HPDE6-E6E7 (cell line): ENCODE measurements around the gene IL25.
"Not testable (repeated sequence)": the region's sequence is repeated elsewhere in the genome, so short reads cannot be mapped to it uniquely, and the experiment has no call there.

Experiments
- DNase-seq: peaks from one replicate; pipeline ENCODE4 v3.0.0; 2011; ENCODE audit warnings: missing footprints; ENCODE audit errors: extremely low spot score

Gene IL25

GRCh38 chr14:23409475-23409874 lies 36.9 kb downstream of the IL25 start:
- no peak for DNase-seq

DNA sequence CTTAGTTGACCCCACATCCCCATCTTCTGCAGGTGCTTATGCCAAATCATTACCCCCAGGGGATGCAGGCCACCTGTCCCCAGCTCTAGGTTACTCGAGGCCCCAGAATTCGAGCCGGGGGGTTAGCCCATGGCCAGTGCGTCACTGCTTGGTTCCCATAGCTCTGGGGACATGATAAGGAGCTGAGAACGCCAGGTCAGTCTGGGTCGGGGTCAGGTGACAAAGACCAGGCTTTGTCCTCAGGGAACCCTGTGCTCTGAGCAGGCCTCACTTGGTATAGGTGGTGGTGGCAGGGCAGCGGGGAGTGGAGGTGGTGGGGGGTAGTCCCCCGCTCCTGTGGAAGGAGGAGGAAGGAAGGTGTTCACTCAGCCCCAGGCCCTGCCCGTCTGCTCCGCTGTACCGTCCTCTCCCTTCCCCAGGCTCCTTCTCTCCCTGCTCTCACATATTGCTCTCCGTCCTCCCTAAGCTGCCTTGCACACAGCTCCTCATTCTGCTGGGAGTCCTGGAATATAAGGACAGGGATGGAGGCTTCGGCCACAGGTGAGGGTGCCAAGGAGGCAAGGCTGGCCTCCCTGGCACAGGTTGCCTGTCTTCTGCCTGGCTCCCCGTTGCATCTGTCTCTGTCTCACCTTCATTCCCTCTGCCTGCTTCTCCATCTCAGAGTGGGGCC lies 37.5 kb downstream of the IL25 start:
- DNase-seq: no peak

DNA sequence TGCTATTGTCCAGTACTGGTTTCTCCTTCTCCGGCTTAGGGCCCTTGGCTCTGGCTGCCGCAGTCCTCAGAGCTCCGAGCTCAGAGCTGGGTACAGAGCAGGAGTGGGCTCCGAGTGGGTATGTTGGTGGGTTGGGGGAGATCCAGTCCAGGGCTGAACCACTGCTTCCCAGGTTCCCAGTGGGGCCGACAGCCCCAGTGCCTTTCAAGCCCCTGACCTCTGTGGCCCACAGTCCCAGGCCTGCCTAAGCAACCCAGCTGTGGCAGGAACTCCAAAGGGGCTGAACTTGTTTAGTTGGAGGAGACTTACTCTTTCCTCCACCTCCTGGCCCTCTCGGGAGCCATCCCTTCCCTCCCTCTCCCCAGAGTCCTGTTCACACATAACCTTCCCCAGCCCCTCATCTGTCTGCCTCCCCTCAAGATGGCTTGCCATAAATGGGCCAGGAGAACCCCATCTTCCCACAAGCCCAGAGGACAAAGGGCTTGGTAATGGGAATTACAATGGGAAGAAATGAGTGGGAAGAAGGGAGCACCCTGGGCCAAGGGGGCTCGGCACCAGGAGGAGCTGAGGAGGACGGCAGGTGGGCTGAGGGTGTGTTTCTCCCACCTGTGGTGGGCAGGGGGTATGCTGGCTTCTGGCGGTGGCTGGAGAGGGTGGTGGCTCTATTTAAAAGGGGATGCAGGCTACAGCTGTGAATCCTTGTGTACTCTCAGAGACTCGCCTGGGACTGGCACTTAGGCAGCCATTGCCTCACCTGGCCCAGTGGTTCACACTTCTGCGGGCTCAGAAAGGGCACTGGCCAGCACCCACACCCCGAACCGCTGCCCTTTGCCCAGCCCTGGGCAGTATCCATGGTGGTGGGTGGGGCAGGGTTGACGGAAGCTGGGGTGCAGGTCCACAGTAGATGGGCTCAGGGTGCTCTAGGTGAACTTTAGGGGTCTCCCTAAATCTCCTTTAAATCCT lies 39.2 kb downstream of the IL25 start:
- DNase-seq: no peak

DNA sequence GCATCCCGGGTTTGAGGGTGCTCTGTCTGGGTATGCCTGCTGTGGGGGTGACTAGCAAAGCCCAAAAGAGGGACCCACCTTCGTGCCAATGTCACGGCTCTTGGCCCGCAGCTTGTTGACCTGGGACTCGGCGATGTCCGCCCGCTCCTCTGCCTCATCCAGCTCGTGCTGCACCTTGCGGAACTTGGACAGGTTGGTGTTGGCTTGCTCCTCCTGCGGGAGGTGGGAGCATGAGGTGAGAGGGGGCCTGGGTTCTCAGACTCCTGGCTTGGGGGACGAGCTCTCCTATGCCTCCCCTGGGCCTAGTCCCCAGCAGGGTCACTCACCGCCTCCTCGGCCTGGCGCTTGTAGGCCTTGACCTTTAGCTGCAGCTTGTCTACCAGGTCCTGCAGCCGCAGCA lies 41.1 kb downstream of the IL25 start:
- no peak for DNase-seq

DNA sequence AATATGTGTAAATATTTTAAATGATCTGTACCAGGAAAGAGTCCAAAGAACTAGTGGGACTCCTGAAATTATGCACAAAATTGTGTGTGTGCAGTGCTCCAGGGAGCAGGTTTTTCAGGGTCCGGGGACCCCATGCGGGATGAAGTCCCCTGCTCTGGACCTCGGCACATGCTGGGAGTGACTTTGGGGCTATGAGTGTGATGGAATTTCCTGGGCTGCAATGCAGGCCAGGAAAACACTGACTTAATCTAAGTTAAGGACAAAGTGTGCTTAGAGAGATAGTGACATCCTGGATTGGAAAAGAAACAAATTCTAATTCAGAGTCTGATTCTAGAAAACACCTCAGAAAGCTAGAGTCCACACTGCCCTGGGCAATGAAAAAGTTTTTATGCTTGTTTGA lies 41.6 kb downstream of the IL25 start:
- no peak for DNase-seq

DNA sequence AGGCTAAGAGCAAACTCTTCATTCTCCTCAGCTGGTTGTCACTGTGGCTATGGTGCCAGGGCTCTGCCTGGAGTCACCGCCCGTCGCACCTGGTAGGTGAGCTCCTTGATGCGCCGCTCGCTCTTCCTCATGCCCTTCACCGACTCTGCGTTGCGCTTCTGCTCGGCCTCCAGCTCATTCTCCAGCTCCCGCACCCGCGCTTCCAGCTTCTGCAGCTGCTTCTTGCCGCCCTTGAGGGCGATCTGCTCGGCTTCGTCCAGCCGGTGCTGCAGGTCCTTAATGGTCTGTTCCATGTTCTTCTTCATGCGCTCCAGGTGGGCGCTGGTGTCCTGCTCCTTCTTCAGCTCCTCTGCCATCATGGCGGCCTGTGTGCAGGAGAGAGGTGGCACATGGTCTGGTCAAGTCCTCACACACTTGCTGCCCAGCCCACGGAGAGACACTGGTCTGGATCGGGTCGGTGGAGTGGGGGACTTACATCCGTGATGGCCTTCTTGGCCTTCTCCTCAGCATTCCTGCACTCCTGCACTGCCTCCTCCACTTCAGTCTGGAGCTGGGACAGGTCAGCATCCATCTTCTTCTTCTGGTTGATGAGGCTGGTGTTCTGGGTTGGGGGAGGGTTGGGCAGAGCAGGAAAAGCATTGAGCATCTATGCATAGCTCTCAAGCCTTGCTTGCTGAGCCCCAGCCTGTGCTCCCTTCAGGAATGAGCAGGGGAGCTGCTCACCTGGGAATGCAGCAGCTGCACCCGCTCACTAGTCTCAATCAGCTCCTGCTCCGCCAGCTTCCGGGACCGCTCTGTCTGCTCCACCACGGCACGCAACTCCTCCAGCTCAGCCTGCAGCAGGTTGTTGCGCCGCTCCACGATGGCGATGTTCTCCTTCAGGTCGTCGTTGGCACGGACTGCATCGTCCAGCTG lies 42.6 kb downstream of the IL25 start:
- no peak for DNase-seq

DNA sequence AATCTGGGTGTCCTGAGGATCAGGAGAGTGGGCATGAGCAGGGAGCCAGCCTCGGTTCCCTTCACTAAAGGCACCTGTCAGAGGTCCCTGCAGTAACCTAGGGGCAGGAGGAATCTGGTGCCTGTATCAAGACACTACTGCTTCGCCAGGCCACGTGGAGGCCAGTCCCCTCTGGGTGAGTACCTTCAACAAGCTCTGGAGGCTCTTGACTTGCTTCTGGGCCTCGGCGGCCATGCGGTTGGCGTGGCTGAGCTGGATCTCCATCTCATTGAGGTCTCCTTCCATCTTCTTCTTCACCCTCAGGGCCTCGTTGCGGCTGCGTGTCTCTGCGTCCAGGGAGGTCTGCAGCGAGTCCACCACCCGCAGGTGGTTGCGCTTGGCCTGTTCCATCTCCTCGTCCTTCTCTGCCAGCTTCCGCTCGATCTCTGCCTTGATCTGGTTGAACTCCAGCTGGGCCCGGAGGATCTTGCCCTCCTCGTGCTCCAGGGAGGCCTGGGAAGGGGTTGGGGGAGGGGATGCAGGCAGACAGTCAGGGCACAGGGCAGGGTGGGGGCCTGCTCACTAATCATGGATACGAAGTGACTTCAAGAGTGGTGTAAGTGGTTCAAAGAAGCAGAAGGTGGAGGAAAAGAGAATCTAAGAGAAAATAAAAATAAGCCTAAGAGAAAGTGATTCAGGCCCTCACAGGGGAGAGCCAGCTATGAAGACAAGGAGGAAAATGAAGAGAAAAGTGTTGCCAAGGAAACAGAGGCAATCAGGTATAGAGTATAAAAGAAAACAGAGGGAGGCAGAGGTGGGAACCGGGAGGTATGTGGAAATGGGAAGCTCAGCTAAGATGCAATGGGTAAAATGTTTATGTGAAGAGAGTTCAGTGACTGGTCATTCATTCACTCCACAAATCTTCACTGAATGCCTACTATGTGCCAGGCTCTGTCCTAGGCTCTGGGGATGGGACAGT lies 43.5 kb downstream of the IL25 start:
- DNase-seq: no peak

DNA sequence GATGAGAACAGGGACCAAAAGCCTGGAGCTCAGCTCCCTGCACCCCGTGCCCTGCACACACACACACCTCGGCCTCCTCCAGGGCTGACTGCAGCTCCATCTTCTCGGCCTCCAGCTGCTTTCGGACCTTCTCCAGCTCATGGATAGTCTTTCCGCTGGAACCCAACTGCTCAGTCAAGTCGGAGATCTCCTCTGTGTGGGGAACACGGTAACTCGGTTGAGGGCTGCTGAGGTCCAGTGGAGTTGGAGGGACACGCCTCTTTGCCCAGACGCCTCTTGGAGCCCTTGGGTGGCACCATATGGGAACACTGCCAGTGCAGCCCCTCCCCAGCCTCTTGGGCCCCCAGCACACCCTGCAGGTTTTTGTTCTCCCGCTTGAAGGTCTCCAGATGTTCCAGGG lies 44.2 kb downstream of the IL25 start:
- no peak for DNase-seq

DNA sequence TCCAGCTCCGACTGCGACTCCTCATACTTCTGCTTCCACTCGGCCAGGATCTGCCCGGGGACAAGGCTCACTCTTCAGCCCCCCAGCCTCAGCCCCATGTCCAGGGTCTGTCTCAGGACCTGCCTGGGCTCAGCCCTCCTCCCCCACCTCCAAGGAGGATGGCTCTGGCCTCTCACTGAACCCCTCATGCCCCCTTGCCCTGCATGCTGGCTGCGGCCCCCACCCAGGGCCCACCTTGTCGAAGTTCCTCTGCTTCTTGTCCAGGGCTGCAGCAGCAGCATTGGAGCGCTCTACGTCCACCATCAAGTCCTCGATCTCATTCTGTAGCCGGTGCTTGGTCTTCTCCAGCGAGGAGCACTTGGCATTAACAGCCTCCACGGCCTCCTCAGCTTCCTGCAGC lies 44.7 kb downstream of the IL25 start:
- DNase-seq: not testable (repeated sequence)

DNA sequence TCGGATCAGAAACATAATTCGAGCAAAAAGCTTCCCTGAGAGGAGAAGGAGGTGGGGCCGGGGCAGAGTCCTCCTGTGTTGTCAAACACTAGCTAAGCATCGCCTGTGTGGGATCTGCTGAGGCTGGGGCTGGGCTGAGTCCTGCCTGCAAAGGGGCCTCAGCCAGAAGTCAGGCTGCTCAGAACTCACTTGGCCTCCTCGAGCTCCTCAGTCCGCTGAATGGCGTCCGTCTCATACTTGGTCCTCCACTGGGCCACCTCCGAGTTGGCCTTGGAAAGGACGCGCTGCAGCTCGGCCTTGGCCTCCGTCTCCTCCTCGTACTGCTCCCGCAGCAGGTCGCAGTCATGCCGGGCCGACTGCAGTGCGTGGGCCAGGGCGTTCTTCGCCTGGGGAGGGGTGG lies 45.4 kb downstream of the IL25 start:
- DNase-seq: no peak

- not testable (repeated sequence) for DNase-seq
Observed at GRCh38 chr14:23419646-23420045, 47.0 kb downstream of the IL25 start.

DNA sequence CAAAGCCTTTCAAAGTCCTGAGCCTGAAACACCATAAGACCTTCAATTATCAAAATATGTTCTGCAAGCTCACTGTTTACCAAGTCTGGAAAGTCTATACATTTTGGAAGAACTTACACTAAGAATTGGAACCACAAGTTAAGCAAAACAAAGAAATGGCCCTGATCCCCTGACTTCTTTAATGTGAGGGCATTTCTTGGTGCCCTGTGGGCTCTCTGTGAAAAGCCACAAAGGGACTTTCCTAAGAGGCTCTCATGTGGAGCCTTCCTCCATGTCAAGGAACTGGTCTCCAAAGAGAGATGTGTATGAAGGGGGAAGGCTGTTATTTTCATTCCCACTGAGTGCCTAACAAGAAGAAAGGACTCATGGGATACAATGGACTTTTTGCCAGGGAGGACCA lies 49.0 kb downstream of the IL25 start:
- DNase-seq: no peak

DNA sequence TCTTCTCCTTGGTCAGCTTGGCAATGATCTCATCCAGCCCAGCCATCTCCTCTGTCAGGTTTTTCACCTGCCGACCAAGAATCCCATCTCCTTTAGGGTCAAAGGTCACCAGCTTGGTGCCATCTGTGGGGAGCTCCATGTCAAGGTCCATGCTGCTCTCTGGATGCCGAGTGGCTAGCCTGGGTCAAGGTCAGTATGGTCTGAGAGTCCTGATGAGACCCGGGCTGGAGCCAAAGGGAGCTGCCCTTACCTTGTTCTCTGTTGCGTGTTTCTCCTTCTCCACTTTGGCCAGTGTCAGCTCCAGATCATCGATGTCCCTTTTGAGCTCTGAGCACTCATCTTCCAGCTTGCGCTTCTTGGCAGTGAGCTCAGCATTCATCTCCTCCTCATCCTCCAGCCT lies 51.0 kb downstream of the IL25 start:
- no peak for DNase-seq

- DNase-seq: no peak
Observed at GRCh38 chr14:23425169-23425568, 52.6 kb downstream of the IL25 start.

- not testable (repeated sequence) for DNase-seq
Observed at GRCh38 chr14:23425798-23426197, 53.2 kb downstream of the IL25 start.
